HUDEP-2 (cell line): ENCODE measurements around the gene ADD3.

Source experiments
- DNase-seq, 76 experiments: peaks; one replicate each; lab custom pipeline; 2025; ENCODE audit not compliant: unreplicated experiment in 76 of 76; lab: John Stamatoyannopoulos, UW

Gene ADD3

GRCh38 chr10:110058212-110058611, 50.4 kb downstream of the ADD3 start:
- no peak for DNase-seq

DNA sequence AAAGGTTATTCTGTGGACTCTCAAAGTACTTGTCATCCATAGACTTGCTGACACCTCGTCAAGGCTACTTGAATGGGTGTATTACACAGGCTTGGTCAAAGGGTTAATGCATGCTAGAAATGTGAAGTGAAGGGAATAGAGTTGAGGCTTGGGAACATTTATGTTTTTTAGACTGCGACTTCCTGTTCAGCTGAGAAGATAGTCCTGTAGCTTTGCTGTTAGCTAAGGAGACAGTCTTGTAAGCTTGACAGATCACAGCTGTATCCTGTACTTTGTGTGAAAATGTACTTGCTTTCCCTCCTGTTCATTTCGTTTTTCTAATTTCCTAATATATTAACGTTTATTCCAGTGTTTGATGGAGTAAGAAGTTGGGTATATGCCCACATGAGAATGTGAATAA, 52.1 kb downstream of the ADD3 start:
- no peak for DNase-seq

GRCh38 chr10:110061687-110062086, 53.9 kb downstream of the ADD3 start:
- DNase-seq, result no peak

DNA sequence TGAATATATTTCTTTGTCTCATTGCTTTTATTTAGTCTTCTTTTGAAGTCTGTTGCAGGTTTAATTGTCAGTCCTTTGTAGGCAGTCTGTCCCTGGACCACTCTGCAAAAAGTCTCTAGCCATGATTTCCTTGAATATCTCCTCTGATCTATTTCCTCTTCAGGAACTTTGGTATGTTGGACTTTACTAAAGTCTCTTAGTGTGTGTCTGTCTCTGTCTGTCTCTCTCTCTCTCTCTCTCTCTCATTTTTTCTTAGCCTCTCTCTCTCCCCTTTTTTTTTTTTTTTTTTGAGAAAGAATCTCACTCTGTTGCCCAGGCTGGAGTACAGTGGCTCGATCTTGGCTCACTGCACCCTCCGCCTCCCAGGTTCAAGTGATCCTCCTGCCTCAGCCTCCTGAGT, 57.5 kb downstream of the ADD3 start:
- no peak for DNase-seq

- peak in 73 of 76 experiments; percentile 8 to 88 (median 60) for DNase-seq
Observed at GRCh38 chr10:110067960-110068770, 60.4 kb downstream of the ADD3 start.

DNA sequence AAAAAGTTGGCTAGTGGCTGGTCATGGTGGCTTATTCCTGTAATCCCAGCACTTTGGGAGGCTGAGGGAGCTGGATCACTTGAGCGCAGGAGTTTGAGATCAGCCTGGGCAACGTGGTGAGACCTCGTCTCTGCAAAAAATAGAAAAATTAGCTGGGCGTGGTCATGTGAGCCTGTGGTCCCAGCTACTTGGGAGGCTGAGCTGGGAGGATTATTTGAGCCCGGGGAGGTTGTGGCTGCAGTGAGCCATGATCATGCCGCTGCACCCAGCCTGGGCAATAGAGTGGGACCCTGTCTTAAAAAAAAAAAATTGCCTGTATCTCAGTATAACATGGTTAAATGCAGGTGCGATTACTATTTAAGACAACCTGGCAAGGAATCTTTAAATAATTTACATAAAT, 61.0 kb downstream of the ADD3 start:
- DNase-seq, result no peak

- no peak for DNase-seq
Observed at GRCh38 chr10:110069502-110069982, 61.8 kb downstream of the ADD3 start.

DNA sequence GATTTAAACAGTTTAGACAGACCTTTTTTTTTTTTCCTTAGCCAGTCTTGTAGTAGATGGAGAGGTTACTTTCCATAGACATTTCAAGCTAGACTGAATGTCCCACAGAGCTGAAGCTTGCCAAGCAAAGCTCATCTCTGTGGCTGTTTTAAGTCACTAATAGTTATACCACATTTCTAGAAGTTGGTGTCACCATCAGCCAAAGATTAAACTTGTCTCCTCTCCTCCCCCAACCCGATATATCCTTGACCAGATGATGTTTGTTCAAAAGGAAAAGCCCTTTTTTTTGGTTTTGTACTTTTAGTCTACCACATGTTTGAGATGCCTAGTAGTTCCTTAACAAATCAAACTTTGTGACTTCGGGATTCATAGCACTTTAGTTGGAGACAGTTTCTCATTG, 66.1 kb downstream of the ADD3 start:
- no peak for DNase-seq

DNA sequence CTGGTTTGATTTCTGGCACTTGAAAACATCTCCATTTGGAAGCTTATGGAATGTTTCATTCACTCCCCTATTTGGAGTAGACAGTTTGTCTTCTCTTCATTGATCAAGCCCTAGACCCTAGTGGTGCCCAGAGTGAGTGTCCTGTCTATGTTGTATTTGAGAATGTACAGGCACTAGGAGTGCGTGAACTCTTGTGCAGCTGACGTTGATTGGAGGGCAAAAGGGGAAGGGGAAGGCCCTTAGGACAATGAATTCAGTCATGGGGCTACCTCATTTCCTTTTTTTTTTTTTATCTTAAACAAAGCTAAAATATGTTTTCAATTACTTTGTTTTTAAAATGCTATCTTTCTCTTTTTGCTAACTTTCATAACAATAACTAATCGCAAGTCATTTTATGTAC, 66.5 kb downstream of the ADD3 start:
- no peak for DNase-seq

- DNase-seq, result no peak
Observed at GRCh38 chr10:110074758-110075671, 67.2 kb downstream of the ADD3 start.

- no peak for DNase-seq
Observed at GRCh38 chr10:110075686-110076085, 67.9 kb downstream of the ADD3 start.

DNA sequence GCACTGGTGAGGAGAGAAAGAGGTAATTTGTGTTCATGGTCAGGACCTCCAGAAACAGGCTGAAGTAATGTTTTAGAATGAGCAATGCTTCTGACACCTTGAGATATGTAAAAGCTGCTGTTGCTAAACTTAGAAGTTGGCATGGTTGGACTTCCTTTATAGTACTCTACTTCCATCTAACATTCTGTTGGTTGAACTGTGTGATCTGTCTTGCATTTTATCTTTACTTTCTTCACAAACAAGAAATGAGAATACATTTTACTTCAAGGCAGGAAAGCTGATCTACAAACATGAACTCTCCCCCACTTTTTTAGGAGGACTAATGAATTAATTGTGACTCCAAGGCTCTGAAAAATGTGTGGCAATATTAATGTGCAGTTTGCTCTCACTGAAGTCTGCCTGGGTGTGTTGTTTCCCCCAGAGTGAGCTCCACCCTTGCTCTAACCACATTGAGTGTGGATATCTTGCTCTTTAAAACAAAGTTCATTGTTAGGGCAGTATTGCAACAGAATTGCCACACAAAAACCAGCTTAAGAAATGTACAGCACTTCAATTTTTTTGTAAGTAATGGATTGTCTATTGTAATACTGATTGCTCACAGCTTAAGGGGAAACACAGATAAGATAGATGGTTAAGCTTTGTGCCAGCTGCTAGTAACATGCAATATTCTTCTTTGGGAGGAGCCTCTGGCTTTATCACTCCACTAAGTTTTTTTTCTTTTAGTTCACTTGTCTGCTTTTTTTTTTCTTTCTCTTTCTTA, 69.0 kb downstream of the ADD3 start:
- peak in 53 of 76 experiments; percentile 3 to 81 (median 44) for DNase-seq

- DNase-seq, result peak in 12 of 76 experiments; percentile 10 to 52 (median 30)
Observed at GRCh38 chr10:110077436-110078130, 69.8 kb downstream of the ADD3 start.

DNA sequence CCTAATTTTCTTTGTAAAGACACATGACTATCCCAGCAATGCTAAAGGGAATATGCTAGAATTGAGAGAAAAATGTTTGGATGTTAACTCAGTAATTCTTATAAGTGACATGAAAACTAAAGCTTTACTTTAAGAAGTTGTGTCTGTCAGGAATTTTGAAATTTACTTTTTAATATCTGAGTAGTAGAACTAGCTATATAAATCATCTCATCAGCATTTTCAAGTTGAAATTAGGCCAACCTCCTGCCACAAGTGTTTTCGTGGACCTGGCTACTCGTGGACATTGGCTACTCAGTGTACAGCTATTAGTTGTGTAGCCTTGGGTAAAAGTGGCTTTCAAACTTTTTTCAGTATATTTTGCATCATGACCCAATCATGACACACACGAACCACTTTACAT, 70.5 kb downstream of the ADD3 start:
- no peak for DNase-seq

DNA sequence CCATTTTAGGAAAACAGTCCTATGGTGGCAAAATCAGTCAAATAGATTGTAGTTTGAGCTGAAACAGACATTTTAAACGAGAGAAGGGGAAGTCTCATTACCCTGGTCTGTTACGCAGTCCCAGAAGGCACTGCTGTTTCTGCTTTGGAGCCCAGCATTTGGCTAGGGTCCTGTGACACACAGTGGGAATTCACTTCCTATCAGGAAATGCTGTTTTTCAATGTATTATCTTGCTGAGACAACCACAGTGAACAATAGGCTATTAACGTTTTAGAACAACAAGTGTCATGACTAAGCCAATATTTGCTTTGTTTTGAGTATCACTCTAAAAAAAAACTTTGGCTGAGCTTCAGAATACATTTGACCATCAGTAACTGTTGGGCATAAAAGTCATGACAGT, 74.1 kb downstream of the ADD3 start:
- peak in 1 of 76 experiments; percentile 13 for DNase-seq

- peak in 6 of 76 experiments; percentile 7 to 32 (median 16) for DNase-seq
Observed at GRCh38 chr10:110083884-110084283, 76.1 kb downstream of the ADD3 start.

GRCh38 chr10:110087682-110088081, 79.9 kb downstream of the ADD3 start:
- DNase-seq, result no peak

- no peak for DNase-seq
Observed at GRCh38 chr10:110088367-110089104, 80.8 kb downstream of the ADD3 start.

DNA sequence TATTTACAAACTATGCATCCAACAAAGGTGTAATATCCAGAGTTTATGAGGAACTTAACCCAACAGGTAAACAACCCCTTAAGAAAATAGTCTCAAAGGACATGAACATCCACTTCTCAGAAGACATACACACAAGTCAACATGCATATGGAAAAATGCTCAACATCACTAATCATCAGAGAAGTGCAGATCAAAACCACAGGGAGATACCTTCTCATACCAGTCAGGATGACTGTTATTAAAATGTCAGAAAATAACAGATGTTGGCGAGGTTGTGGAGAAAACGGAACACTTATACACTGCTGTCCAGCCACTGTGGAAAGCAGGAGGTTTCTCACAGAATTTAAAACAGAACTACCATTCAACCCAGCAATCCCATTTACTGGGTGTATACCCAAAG, 84.0 kb downstream of the ADD3 start:
- DNase-seq, result no peak
